ENCODE results near the gene API5. TPM values are rescaled to one million over a fixed set of nuclear protein-coding genes. Genes with fewer than 3 reads are reported as not detected.
A peak's percentile ranks its signal among the peaks of the same experiment; 100 is the strongest.
"Not testable (repeated sequence)": the region's sequence is repeated elsewhere in the genome, so short reads cannot be mapped to it uniquely, and the experiment has no call there.

The API5 gene
- polyA plus RNA-seq, 3 donors, result 108 to 125 (median 109) TPM

DNA sequence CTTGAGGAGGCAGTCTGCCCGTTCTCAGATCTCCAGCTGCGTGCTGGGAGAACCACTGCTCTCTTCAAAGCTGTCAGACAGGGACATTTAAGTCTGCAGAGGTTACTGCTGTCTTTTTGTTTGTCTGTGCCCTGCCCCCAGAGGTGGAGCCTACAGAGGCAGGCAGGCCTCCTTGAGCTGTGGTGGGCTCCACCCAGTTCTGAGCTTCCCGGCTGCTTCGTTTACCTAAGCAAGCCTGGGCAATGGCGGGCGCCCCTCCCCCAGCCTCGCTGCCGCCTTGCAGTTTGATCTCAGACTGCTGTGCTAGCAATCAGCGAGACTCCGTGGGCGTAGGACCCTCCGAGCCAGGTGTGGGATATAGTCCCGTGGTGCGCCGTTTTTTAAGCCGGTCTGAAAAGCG lies 39.6 kb downstream of the API5 start:
- not testable (repeated sequence) for DNase-seq

DNA sequence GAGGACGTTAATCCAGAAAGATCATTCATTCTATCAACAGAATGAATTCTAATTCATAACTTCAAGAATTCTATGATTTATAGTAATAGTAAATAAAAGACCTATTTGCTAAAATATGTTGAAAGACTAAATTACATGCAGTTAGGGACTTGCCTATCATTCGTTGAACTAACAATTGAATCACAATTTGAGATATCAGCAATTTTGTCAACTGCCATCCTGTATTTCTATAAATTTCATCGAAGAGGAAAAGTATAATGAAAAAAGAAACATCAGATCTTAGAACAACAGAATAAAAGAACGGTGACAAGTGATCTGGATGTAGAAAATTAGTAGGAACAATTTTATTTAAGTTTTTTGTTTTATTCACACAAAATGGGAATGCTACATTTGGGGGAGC lies 42.5 kb downstream of the API5 start:
- no peak for DNase-seq

DNA sequence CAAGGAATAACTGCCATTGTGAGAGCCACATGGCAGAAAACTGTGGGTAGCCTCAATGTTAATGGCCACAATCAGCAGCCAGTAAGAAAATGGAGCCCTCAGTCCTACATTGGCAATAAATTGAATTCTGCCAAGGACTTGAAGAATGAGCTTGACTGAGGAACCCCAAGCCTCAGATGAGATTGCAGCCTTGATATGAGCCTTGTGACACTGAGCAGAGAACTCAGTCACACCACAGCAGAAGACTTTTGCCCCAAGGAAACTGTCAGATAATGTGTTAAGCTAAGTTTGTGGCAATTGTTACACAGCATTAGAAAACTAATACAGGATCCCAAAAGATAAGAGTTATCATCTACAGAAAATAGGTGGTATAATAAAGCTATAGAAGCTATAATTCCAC lies 44.5 kb downstream of the API5 start:
- DNase-seq, result no peak

DNA sequence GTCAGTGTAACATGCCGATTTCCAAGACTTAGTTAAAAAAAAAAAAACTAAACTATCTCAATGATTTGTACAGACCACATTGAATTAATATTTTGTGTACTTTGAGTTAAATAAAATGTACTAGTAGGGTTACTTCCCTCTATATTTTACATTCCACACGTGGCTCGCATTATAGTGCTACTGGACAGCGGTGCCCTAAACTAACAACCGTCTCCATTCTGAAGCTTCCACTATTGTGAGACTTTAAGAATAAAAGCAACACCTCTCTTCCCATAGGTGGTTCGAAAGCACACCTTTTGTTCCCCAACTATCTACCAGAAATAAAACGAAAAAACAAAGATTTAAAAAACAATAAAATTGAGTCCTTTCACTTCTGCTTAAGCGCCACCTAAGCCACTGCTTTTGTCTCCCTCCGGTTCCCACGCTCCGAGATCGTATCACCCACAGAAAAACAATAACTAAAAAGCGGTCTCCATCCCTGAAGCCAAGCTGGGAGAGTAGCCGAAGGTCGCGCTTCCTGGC lies 46.5 kb downstream of the API5 start:
- DNase-seq, result peak; percentile 22

DNA sequence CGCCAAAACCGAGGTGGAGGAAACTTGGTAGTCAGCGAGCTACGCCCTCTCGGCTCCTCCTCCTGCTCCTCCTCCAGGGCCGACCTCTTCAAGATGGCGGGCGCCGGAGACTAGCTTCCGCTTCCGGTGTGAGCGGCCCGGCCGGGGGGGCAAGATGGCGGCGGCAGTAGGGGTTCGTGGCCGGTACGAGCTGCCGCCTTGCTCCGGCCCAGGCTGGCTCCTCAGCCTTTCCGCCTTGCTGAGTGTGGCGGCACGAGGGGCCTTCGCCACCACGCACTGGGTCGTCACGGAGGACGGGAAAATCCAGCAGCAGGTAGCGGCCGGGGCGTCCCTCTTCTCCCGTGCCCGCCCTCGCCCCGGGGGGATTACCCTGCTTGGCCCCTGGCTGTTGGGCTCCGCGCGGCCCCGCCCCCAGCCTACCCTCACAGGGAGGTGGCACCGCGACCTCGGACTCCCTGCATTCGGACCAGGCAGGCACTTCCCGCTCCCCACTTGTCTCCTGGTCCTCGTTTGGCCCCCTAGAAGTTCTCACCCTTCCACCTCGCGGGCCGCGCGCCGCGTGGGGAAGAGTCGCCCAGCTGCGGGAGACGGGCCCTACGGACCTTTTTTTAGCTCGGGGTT lies 47.1 kb downstream of the API5 start, which contains the start of gene TTC17:
Gene TTC17 (plus strand): TSS at position 120 of the 621 bp plus-strand sequence. CDS start 35 bp downstream, at position 155.
- DNase-seq, result peak; percentile 92

DNA sequence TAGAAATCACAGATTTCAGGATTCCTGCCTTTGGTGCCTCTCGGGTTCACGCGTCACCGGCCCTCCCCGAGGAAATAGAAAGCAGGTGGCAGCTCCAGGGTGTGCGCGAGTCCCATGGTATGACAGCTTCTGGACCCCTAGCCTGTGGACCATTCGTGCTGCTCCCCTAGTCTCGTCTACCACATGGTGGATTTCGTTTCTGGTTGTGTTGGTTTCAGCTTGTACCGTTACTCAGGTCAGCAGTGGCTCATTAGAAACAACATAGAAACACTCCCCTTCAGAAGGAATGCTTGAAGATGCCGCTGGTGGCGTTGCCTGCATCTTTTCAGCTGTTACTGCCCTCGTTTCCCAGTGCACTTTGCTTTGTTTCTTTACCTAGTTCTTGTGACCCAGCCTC lies 47.6 kb downstream of the API5 start:
- DNase-seq, result peak; percentile 23

DNA sequence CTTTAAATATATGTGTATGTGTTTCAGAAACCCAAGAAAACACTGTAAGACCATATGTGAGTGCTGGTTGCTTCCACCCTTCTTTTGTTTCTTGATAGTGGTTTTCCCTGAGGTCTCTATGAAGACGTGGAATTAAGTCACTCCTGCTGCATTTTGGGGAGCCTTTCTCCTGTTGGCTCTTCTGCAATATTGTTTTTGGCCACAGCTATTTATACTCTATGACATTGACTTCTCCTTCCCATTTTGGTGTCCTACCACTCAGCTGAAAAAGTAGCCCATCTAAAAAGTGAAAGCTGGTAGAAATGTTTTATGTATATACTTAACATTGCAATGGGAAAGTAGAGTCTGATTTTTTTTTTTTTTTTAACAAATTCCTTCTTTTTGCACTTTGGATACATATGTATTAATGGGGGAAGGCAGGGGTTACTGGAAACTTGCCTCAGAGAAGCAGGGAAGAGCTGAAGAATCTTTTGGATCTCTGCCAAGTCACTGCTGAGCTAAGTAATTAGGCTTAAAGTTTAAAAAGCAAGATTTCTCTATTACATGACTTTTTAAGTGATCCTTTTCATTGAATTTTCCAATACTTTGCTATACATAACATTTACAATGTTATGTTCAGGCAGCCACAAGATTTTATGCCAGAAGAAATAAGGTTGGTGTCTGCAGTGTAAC lies 48.7 kb downstream of the API5 start:
- no peak for DNase-seq

DNA sequence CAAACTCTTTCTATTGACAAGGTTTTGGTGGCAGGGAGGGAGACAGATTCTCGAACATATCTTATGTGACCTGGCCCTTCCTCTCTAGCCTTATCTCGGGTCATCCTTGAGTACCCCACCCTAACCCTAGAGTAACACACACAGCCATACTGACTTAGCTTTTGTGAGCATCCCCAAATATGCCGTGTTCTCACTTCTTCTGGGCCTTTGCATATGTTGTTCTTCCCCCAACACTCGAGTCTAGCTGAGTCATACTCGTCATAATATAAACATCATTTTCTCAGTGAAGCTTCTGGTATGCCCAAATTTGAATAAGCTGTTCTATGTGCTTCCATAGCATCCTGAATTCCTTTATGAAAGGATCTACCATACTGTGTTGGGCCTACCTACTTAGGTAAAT lies 54.9 kb downstream of the API5 start:
- DNase-seq, result no peak

DNA sequence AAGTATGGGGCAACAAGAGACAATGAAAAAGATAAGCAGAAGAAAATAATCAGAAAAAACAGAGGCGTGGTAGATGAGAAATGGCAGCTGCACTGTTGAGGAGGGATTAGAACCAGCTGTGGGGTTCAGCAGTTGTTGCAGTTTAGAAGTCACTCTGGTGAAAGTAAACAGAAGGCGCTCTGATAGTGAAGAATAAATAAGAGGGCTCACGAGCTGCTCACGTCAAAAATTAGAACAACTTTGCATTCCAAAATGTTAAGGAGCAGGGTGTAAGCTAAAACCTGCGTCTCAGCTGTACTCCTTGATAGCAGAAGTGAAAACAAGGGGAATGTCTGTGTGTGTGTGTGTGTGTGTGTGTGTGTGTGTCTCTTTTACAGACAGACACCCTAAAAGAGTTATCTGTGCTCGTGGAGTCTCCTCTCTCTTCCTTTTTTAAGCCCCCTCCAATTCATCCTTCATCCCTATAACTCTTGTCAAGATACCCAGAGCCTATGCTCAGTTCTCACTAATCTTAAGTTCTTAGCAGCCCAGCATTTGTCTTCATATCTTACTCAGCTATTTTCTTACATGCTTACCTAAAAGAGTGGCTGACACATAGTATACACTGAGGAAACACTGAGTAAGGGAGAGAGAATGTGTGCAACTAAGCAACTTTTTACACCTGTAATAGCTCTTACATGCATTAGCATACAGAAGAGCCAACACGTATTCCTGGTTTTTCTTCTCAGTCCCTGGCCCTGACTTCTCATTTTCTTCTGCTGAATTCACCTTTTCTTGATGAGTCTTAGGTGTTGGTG lies 55.8 kb downstream of the API5 start:
- no peak for DNase-seq

DNA sequence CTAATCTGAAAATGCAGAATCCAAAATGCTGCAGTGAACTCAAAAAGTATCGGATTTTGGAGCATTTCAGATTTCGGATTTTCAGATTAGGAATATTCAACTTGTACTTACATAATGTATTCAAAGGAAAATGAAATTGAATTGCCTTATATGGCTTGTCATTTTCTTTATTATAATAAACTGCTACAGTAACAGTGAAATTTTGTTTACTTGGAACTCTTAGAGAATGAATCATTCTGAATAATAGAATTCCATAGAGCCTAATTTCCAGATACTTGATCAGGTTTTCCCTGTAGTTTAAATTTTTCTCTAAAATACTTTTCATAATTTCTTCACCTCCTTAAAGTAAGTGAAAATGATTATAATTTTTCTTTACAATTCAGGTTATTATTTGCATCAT lies 64.3 kb downstream of the API5 start:
- DNase-seq, result no peak

DNA sequence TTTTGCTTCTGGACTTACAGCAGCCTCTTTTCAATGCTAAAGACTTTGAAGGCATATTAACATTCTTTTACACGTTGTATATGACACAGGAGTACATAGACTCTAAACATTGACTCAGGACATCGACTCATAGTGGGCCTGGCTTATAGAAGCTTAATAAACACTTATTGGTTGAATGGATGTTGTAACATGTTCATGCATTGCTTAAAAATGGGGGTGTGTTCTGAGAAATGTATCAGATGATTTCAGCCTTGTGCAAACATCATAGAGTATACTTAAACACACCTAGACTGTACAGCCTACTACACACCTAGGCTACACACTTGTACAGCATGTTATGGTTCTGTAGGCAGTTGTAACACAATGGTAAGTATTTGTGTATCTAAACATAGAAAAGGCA lies 64.8 kb downstream of the API5 start:
- no peak for DNase-seq

DNA sequence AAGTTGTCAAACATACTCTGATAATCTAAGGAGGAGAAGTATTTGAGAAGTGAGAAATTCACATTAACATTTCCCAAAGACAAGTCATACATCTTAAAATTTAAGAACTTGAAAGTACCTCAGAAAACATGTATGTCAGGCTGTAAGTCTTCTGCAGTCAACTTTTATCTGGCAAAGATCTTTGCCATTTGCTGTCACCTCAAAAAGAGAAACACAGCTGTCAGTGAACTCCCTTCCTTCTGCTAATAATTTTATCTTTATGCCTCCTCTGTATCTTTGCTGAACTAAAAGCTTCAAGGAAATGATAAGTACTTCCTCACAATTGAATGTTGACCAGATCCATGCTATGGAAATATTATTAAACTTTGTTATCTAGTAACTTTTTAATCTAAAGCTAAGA lies 65.6 kb downstream of the API5 start:
- DNase-seq, result no peak

DNA sequence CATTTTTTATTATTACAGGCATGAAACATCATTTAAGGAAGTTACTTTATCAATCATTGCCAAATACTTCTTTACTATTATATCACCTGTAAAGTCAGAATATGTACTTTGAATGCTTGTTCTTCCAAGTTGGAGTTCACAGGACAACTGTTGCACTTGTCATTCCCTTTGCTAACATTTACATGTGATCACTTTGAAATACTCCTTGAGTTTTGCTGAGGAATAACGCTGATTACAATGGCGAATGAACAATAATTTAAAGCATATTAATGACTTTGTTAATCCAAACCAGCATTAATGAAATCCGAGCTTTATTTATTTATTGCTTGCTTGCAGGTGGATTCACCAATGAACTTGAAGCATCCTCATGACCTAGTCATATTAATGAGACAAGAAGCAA lies 67.1 kb downstream of the API5 start:
- no peak for DNase-seq

DNA sequence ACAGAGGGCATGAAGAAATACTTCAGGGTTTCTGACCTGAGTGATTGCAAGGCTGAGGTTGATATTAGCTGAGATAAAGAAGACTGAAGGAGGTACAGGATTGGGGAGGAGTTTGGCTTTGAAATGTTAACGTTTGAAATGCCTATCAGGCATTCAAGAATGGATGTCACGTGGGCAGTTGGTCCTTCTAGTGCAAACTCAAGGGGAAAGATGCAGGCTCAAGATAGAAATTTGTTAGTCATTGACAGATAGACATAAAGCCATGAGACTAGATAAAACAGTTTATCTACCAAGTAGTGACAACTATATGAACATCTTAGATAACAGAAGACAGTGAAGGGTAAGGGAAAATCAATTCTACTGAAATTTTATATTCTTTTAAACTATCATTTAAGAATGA lies 70.0 kb downstream of the API5 start:
- DNase-seq, result no peak

DNA sequence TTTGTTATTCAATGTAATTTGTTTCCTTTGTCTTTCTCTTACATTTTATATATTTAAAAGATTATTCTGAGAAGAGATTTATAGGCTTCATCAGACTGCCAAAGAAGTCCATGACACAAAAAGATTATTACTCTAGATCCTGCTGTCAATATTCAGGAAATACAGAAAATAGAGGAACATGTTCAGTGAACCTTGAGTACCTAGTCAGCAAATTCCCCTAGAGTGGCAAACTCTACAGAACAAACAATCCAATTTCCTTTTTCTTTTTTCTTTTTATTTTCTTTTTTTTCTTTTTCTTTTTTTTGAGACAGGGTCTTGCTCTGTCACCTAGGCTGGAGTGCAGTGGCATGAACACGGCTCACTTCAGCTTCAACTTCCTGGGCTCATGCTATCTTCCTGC lies 70.8 kb downstream of the API5 start:
- no peak for DNase-seq

DNA sequence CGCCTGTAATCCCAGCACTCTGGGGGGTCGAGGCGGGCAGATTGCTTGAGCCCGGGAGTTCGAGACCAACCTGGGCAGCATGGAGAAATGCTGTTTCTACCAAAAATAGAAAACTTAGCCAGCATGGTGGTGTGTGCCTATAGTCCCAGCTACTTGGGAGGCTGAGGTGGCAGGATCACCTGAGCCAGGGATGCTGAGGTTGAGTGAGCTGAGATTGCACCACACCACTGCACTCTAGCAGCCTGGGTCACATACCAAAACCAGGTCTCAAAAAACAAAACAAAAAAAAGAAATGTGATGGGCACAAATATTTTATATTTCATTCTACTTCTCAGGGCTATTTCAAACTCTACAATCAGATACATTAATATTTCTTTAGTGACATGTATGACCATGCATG lies 72.6 kb downstream of the API5 start:
- no peak for DNase-seq

DNA sequence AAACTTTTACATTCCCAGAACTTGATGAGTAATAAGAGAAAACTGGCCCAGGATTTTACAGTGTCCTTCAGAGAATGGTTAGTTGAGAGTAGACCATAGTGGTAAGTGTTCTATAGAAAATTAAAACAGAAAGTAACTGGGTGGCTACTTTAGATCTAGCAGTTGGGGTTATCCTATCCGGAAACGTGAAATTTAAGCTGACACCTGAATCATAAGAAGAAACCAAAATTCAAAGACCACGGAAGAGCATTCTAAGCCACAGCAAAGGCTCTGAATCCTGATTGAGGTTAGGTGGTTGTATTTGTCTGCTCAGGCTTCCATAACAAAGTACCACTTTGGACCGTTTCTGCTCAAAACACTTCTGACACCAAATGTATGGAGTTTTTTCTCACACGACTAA lies 80.9 kb downstream of the API5 start:
- DNase-seq, result no peak

DNA sequence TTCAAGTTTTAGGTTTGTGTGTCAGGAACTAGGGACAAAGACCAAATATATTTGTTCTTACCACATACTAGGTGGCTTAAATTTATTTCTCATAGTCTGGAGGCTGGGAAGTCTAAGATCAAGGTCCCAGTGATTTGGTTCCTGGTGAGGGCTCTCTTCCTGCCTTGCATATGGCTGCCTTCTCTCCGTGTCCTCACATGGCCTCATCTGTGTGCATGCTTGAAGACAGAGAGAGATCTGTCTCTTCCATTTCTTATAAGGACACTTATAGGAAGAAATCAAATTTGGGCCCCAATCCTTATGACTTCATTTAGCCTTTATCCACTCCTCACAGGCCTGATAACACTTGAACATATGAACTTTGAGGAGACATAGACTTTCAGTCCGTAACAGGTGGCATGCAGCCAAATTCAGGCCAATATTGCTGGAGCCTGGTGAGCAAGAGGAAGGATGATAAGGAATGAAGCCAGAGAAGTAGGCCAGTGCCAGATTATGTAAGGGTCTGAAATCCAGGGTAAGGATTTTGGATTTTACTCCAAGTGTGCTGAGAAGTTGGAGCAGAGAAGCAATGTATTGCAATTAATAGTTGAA lies 82.1 kb downstream of the API5 start:
- DNase-seq, result no peak

Measured in renal pelvis (tissue), 4 donors.